GM20000 (cell line): ENCODE results near the gene RCAN1.

Source experiments
- DNase-seq: peaks from one replicate; pipeline ENCODE4 v3.0.0; 2012; ENCODE audit warnings: low spot score
- TF ChIP-seq, protein P1 (sequence below): IDR thresholded peaks from 2 replicates; pipeline ENCODE4 v1.5.1; 2012; ENCODE audit warnings: mild to moderate bottlenecking, control low read depth; ENCODE audit errors: extremely low read depth, missing control alignments

RCAN1 gene

DNA sequence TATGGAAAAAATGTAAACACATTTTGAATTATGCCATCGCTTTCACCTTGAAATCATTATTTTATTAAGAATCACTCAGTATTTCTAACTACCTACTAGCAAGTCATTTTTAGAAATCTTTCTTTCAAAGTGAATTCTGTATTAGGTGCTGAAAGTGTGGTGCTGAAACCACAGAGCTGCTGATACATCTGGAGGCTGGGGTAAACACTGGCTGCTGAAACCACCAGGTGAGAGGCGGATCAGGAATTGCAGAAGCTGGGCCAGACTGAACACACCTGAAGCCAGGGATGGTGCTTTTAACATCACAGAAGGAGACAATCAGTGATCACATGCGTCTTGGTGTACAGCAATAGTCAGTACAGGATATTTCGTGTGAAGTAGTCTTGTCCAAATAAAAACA lies 60.7 kb downstream of the RCAN1 start:
- DNase-seq: no peak
- TF ChIP-seq, protein P1, sequence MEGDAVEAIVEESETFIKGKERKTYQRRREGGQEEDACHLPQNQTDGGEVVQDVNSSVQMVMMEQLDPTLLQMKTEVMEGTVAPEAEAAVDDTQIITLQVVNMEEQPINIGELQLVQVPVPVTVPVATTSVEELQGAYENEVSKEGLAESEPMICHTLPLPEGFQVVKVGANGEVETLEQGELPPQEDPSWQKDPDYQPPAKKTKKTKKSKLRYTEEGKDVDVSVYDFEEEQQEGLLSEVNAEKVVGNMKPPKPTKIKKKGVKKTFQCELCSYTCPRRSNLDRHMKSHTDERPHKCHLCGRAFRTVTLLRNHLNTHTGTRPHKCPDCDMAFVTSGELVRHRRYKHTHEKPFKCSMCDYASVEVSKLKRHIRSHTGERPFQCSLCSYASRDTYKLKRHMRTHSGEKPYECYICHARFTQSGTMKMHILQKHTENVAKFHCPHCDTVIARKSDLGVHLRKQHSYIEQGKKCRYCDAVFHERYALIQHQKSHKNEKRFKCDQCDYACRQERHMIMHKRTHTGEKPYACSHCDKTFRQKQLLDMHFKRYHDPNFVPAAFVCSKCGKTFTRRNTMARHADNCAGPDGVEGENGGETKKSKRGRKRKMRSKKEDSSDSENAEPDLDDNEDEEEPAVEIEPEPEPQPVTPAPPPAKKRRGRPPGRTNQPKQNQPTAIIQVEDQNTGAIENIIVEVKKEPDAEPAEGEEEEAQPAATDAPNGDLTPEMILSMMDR: no peak

- TF ChIP-seq, protein P1: no peak
- no peak for DNase-seq
Measured at GRCh38 chr21:34553151-34553952, 61.6 kb downstream of the RCAN1 start.

- no peak for DNase-seq
- TF ChIP-seq, protein P1: no peak
Measured at GRCh38 chr21:34552360-34553098, 62.4 kb downstream of the RCAN1 start.

GRCh38 chr21:34550182-34550799 lies 64.6 kb downstream of the RCAN1 start:
- TF ChIP-seq, protein P1: no peak
- no peak for DNase-seq

DNA sequence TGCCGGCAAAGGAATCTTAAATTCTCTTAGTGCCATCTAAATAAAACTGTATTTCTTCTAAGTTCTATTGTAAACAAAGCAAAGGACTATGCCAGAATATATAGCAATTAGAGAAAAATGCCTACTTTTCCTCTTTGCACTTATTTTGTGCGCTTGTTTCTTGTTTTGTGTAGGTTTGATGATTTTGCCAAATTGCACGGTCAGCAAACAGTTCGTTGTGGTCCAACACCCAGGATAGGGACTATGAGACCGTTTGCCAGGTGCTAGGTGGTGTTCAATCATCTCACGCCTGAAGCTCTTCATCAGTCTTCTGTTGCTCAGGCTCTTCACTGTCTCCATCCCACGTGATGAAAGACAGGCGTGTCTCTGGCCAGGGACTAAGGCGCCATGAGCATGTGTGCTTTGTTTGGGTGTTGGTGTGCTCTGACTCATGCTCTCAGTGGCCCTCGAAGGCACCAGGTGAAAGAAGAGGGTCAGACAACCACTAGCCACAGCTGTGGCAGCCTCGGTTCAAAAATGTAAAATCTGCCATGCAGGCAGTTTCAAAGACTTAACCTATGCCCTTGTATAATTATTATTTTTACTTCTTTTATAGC lies 66.0 kb downstream of the RCAN1 start:
- TF ChIP-seq, protein P1: no peak
- DNase-seq: no peak

- no peak for DNase-seq
- TF ChIP-seq, protein P1: no peak
Measured at GRCh38 chr21:34546542-34546941, 68.4 kb downstream of the RCAN1 start.
